ENCODE results near the gene MMP15. TPM values are rescaled to one million over a fixed set of nuclear protein-coding genes. Genes with fewer than 3 reads are reported as not detected.

MMP15 gene
- total and polyA plus RNA-seq, 8 donors: 8.1 to 140 (median 22.2) TPM

- WGBS, 5 donors: 47 to 57% (median 54%) methylated on average over 8 of the region's 8 CpGs
- intact Hi-C loops (cut with DNase I; ENCODE audit: low total_unique reads): no loop called here
- H3K27ac ChIP-seq: no peak overlapping the region
- H3K36me3 ChIP-seq: peaks cover 3 to 41% (median 36%) of the 10 kb centered on the region in 4 donors
- H3K4me1 ChIP-seq: peaks cover 31 to 52% (median 47%) of the 10 kb centered on the region in 4 donors
- no peak overlapping the region for H3K4me3 ChIP-seq
- DNase-seq: peak; percentile 74 to 88
- H3K9me3 ChIP-seq: no peaks in the 10 kb centered on the region
- H3K27me3 ChIP-seq: no peaks in the 10 kb centered on the region
- TF ChIP-seq EP300 (IDR thresholded peaks at IDR 0.05): no peak
- TF ChIP-seq CTCF (IDR thresholded peaks at IDR 0.05): peak in 5 of 7 experiments; percentile 65 to 89 (median 77)
Measured at GRCh38 chr16:58020628-58021521, 4.7 kb upstream of the MMP15 start.

- DNase-seq: no peak
- TF ChIP-seq POLR2A (IDR thresholded peaks at IDR 0.05) (no peak), POLR2AphosphoS5 (IDR thresholded peaks at IDR 0.05) (no peak), CTCF (IDR thresholded peaks at IDR 0.05) (no peak), EP300 (IDR thresholded peaks at IDR 0.05) (no peak)
- intact Hi-C loops (cut with DNase I; ENCODE audit: low total_unique reads): no loop called here
- peaks cover 0 to 8% (median 0%) of the 10 kb centered on the region in 3 donors for H3K27me3 ChIP-seq
- H3K4me1 ChIP-seq: peaks cover 31 to 61% (median 56%) of the 10 kb centered on the region in 4 donors
- H3K27ac ChIP-seq: peak overlapping the region; percentile 89 to 94 (median 92)
- peaks cover 3 to 34% (median 33%) of the 10 kb centered on the region in 4 donors for H3K36me3 ChIP-seq
- H3K9me3 ChIP-seq: no peaks in the 10 kb centered on the region
- no peak overlapping the region for H3K4me3 ChIP-seq
- WGBS, 5 donors: 54 to 71% (median 58%) methylated on average over 7 to 8 of the region's 8 CpGs
Measured at GRCh38 chr16:58021661-58022551, 3.6 kb upstream of the MMP15 start.

DNA sequence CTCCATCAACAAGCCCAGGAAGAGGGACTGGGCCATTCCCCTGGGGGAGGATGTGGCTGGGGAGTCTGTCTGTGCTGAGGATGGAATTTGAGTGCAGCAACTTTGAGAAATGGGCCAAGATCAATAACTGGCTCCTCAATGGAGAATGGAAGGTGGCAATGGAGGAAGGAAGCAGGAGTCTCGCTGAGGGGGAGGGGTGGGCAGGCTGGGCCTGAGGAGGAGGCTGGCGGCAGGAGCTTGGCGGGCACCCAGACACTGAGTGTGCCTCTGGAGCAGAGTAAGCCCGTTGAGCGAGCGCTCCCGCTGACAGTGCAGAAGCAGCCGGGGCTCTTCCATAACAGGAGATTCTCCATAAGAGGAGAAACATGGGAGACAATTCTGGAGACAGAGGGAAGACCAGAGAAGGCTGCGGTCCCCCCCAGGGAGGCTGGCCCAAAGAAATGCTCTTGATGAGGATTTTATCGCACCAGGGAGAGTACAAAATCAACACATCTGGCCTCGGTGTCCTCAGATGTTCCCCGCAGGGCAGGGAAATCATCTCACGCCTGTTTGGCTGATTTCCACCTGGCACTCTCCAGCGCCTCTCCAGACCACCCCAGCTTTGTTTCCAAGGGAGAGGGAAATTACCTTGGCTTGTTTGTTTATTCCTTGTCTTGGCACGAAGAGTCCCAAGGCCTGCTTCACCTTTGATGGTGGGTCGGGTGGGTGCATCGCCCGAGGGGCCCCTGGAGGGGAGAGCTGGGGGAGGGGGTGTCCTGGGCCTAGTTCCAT lies 2.8 kb upstream of the MMP15 start:
- Histone ChIP-seq H3K4me3 (no peak overlapping the region), H3K27me3 (peaks cover 0 to 16% (median 0%) of the 10 kb centered on the region in 3 donors), H3K27ac (peak overlapping the region; percentile 89 to 94 (median 92)), H3K4me1 (peaks cover 39 to 70% (median 65%) of the 10 kb centered on the region in 4 donors), H3K9me3 (no peaks in the 10 kb centered on the region), H3K36me3 (peaks cover 3 to 25% (median 24%) of the 10 kb centered on the region in 4 donors)
- intact Hi-C loops (cut with DNase I; ENCODE audit: low total_unique reads): no loop called here
- DNase-seq: peak; percentile 87 to 88
- TF ChIP-seq POLR2AphosphoS5 (IDR thresholded peaks at IDR 0.05) (peak in 1 of 3 donors; percentile 29), CTCF (IDR thresholded peaks at IDR 0.05) (no peak)
- 10 to 17% (median 13%) methylated on average over 18 of the region's 18 CpGs for WGBS, 5 donors

Measured in stomach (tissue), 9 donors.